ENCODE measurements around the gene SEMA3D. TPM values are rescaled to one million over a fixed set of nuclear protein-coding genes. Genes with fewer than 3 reads are reported as not detected.

The SEMA3D gene
- total and polyA plus RNA-seq, 2 experiments from 2014 or later, result 1.5 to 7.2 TPM

GRCh38 chr7:85065888-85066485 is 120.9 kb downstream of the SEMA3D start (continued):
- TF ChIP-seq CTCF (conservative IDR thresholded peaks at IDR 0.05; ENCODE audit: low read depth in 2 of 2), result no peak

- Histone ChIP-seq H2AFZ (no peak overlapping the region), H3K79me2 (replicated peaks; ENCODE audit: insufficient read depth) (no peaks in the 10 kb centered on the region), H3K9me2 (ENCODE audit: insufficient read depth) (no peaks in the 10 kb centered on the region), H3K36me3 (ENCODE audit: insufficient read depth) (no peaks in the 10 kb centered on the region), H3K4me3 (no peak overlapping the region), H3K4me2 (no peak overlapping the region), H3F3A (replicated peaks; ENCODE audit: low read depth) (no peaks in the 10 kb centered on the region), H3K27ac (ENCODE audit: low read depth) (no peak overlapping the region), H4K20me1 (replicated peaks; ENCODE audit: insufficient read depth) (no peaks in the 10 kb centered on the region), H3K27me3 (ENCODE audit: insufficient read depth) (no peaks in the 10 kb centered on the region), H3K4me1 (ENCODE audit: insufficient read depth) (peaks cover 4% of the 10 kb centered on the region; the same call in 1 of the 2 replicates)
- ATAC-seq (no peak), DNase-seq (ENCODE audit: low spot score) (no peak)
- Mint-ChIP-seq H3K27ac (no peak overlapping the region; the same call in 1 of the 2 replicates), H3K9me3 (no peaks in the 10 kb centered on the region), H3K4me3 (no peak overlapping the region), H3K4me1 (peaks cover 6% of the 10 kb centered on the region; the same call in 2 of the 3 replicates), H3K27me3 (ENCODE audit: insufficient read depth, low read depth, poor library complexity) (no peaks in the 10 kb centered on the region), H3K36me3 (ENCODE audit: low read depth) (no peaks in the 10 kb centered on the region)
- TF ChIP-seq ZNF114 (CRISPR knock-in tag; IDR thresholded peaks at IDR 0.05), result no peak
- no peak for TF ChIP-seq ETS1 (IDR thresholded peaks at IDR 0.05)
- no peak for TF ChIP-seq CTCF (conservative IDR thresholded peaks at IDR 0.05; ENCODE audit: low read depth in 2 of 2)
- TF ChIP-seq CREB1 (CRISPR knock-in tag; IDR thresholded peaks at IDR 0.05; ENCODE audit: low read depth), result no peak
- TF ChIP-seq REST (IDR thresholded peaks at IDR 0.05; ENCODE audit: unreplicated experiment), result no peak
- TF ChIP-seq ZNF462 (CRISPR knock-in tag; IDR thresholded peaks at IDR 0.05), result no peak
These were observed 121.5 kb downstream of the SEMA3D start for GRCh38 chr7:85065306-85065705.

Measured in GM23338 (cell line).